ENCODE results near the gene MCAT.

DNA sequence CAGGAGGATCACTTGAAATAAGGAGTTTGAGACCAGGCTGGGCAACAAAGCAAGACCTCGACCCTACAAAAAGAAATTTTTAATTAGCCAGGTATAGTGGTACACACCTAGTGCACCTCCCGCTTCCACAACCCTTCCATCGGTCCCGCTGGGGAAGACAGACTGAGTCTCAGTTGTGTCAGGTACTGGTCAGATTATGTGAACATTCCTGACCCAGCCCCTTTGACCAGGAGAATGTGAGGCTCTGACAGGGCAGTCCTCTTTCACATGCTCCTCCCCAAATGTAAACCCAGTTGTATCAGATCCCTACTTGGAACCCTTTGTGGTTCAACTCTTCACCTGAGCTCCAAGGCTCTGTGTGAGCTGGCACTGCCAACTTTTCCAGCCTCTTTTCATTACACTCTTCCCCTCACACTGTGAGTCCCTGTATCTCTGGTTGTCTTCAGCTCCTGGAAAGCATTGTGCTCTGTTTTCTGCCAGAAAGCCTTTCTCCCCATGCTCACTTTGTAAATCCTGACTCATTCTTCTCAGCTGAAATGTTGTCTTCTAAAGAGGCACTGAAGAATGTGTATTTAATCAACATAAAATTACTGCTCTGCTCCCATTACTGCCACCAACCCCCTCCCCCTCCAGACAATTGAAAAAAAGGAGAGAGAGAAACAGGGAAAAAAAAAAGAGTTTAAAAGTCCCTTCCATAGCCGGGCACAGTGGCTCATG, 45.8 kb upstream of the MCAT start:
- TF ChIP-seq CTCF (IDR thresholded peaks at IDR 0.05; ENCODE audit: extremely low read depth in 1 of 2, insufficient read depth in 1 of 2, low read depth in 1 of 2, low read length in 2 of 2) = no peak
- no peak for TF ChIP-seq POLR2A (IDR thresholded peaks at IDR 0.05; ENCODE audit: low read depth, low read length)
- TF ChIP-seq, protein P1, sequence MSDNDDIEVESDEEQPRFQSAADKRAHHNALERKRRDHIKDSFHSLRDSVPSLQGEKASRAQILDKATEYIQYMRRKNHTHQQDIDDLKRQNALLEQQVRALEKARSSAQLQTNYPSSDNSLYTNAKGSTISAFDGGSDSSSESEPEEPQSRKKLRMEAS (IDR thresholded peaks at IDR 0.05; ENCODE audit: insufficient read depth, insufficient read length) = no peak
- no peak for TF ChIP-seq MYC (IDR thresholded peaks at IDR 0.05; ENCODE audit: low read depth, low read length)
- TF ChIP-seq POLR2AphosphoS5 (IDR thresholded peaks at IDR 0.05; ENCODE audit: insufficient read depth, low read depth, low read length) = no peak
- no peak for TF ChIP-seq EZH2 (IDR thresholded peaks at IDR 0.05; ENCODE audit: borderline replicate concordance, low read depth, low read length, severe bottlenecking)
- no peak for TF ChIP-seq JUN (IDR thresholded peaks at IDR 0.05; ENCODE audit: borderline replicate concordance, insufficient read depth, insufficient read length, low read depth)
- no peak for TF ChIP-seq FOS (IDR thresholded peaks at IDR 0.05; ENCODE audit: borderline replicate concordance, insufficient read depth, low read length)
- TF ChIP-seq GATA2 (IDR thresholded peaks at IDR 0.05; ENCODE audit: insufficient read depth, insufficient read length, low read depth, low read length) = no peak

All from endothelial cell of umbilical vein (primary cell).